Fibroblast of lung (primary cell): ENCODE data around the gene TBC1D14.

ENCODE experiments used
- EZH2 ChIP-seq: IDR thresholded peaks from 2 replicates; pipeline ENCODE4 v1.5.1; 2012; ENCODE audit warnings: low read length, control low read depth, mild to moderate bottlenecking; ENCODE audit errors: missing control alignments
- TF ChIP-seq, protein P1 (sequence below), 2 donors: IDR thresholded peaks in 1 of 2; conservative IDR thresholded peaks in 1 of 2; 1 replicate in 1 of 2; 2 replicates in 1 of 2; pipeline ENCODE4 v1.5.1; 2011 to 2012; ENCODE audit warnings: low read length in 2 of 2, control low read depth in 1 of 2, inconsistent platforms in 1 of 2, low read depth in 1 of 2, mild to moderate bottlenecking in 1 of 2

DNA sequence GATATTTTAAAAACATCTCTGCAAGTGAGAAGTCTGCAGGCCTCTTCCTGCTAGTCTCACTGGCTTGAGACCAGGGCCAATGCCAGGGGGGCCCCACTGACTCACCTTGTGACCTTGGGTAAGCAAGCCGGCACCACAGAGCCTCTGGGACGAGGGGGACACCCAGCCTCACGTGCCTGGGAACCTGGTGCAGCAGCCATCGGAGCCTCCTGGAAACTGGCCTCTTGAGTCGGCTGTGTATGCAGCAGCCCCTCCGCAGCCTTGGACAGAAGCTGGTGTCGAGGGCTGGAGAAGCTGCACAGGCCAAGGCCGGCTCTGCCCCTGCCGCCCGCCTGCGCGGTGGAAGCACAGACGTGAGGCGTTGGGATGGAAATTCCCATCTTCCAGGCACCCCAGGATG lies 142.3 kb downstream of the TBC1D14 start:
- TF ChIP-seq, protein P1, sequence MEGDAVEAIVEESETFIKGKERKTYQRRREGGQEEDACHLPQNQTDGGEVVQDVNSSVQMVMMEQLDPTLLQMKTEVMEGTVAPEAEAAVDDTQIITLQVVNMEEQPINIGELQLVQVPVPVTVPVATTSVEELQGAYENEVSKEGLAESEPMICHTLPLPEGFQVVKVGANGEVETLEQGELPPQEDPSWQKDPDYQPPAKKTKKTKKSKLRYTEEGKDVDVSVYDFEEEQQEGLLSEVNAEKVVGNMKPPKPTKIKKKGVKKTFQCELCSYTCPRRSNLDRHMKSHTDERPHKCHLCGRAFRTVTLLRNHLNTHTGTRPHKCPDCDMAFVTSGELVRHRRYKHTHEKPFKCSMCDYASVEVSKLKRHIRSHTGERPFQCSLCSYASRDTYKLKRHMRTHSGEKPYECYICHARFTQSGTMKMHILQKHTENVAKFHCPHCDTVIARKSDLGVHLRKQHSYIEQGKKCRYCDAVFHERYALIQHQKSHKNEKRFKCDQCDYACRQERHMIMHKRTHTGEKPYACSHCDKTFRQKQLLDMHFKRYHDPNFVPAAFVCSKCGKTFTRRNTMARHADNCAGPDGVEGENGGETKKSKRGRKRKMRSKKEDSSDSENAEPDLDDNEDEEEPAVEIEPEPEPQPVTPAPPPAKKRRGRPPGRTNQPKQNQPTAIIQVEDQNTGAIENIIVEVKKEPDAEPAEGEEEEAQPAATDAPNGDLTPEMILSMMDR (conservative IDR thresholded peaks at IDR 0.05 in 1 of 2, IDR thresholded peaks at IDR 0.05 in 1 of 2; ENCODE audit: low read depth in 1 of 2, low read length in 2 of 2): no peak
- TF ChIP-seq EZH2: no peak
